WTC11 (cell line): ENCODE data around the gene MBD6.

Experiments
- CTCF ChIP-seq: fragments of 200-600 bp; IDR thresholded peaks from 2 replicates; pipeline ENCODE4 v1.8.0; 2022; ENCODE audit warnings: antibody characterized with exemption
- FOXK1 ChIP-seq: sonication (generic); formaldehyde crosslinking; IDR thresholded peaks from 2 replicates; pipeline ENCODE4 v1.8.0; 2022; ENCODE audit warnings: mild to moderate bottlenecking, moderate library complexity, missing genetic modification reagents
- MXD4 ChIP-seq: fragments of 250-450 bp; sonication (Bioruptor Pico); IDR thresholded peaks from 2 replicates; pipeline ENCODE4 v1.8.0; 2021; ENCODE audit warnings: mild to moderate bottlenecking, moderate library complexity, borderline replicate concordance
- NFE2L1 ChIP-seq: sonication (generic); formaldehyde crosslinking; IDR thresholded peaks from 2 replicates; pipeline ENCODE4 v1.8.1; 2023; ENCODE audit warnings: missing genetic modification reagents
- RELA ChIP-seq: sonication (generic); formaldehyde crosslinking; IDR thresholded peaks from 2 replicates; pipeline ENCODE4 v1.8.1; 2022; ENCODE audit warnings: missing genetic modification reagents, mild to moderate bottlenecking, borderline replicate concordance
- ZNF138 ChIP-seq: sonication (generic); formaldehyde crosslinking; conservative IDR thresholded peaks from 2 replicates; pipeline ENCODE4 v1.8.1; 2022; ENCODE audit warnings: mild to moderate bottlenecking, moderate library complexity, missing genetic modification reagents

DNA sequence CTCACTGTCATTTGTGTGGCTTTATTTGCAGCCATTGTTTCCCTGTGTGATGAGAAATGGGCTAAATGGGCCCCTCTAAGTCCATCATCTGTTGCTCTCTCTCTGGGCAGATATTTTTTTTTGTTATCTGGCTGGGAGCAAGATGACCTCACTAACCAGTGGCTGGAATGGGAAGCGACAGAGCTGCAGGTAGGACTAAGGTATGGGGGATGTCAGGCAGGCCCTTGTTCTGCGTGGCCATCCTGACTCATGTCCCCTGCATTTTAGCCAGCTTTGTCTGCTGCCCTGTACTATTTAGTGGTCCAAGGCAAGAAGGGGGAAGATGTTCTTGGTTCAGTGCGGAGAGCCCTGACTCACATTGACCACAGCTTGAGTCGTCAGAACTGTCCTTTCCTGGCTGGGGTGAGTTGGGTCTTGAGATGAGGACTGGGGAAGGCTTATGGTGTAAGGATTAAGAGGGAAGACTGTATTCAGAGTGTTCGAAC is 33.4 kb upstream of the MBD6 start:
- TF ChIP-seq NFE2L1 (CRISPR knock-in tag): no peak
- no peak for TF ChIP-seq CTCF
- no peak for TF ChIP-seq ZNF138 (CRISPR knock-in tag)
- no peak for TF ChIP-seq MXD4 (CRISPR knock-in tag)
- TF ChIP-seq RELA (CRISPR knock-in tag): no peak
- no peak for TF ChIP-seq FOXK1
